ENCODE data around the gene NFAT5.

DNA sequence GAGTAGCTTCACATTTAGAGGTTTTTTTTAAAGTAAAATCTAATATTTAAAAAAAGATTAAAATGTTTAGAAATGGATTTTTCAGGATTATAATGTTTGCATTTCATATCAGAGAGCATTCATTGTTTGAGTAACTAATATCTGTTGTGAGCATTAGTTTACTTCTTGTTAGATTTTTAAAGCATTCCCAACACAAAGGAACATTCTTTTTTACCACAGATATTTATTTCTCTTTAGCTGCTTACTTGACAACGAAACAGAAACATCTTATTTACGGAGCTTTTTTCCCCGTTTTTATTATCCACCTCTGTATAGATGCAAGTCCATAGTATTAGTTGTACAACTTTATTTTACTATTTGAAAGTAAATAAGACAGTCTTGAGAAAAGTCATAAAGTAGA lies 53.0 kb downstream of the NFAT5 start:
- TF ChIP-seq SUZ12 (IDR thresholded peaks at IDR 0.05; ENCODE audit: extremely low read depth, insufficient read depth, insufficient read length) (no peak), YY1 (IDR thresholded peaks at IDR 0.05; ENCODE audit: insufficient read depth, insufficient read length) (no peak), ZNF274 (IDR thresholded peaks at IDR 0.05; ENCODE audit: low read depth, low read length) (no peak)

Data from NT2/D1 (cell line).